Rectal smooth muscle tissue (tissue), 1 donor: ENCODE measurements around the gene PAF1.

Experiments
- H3K27ac ChIP-seq: one replicate; pipeline ENCODE4 v1.7.0; 2013; ENCODE audit warnings: low read depth, low read length, inconsistent platforms
- H3K27me3 ChIP-seq: one replicate; pipeline ENCODE4 v1.7.0; 2013; ENCODE audit warnings: low read length; ENCODE audit not compliant: control insufficient read depth, insufficient read depth
- H3K36me3 ChIP-seq: one replicate; pipeline ENCODE4 v1.7.0; 2013; ENCODE audit warnings: low read length; ENCODE audit not compliant: control insufficient read depth, insufficient read depth
- H3K4me1 ChIP-seq: one replicate; pipeline ENCODE4 v1.7.0; 2013; ENCODE audit warnings: low read length; ENCODE audit not compliant: control insufficient read depth, insufficient read depth
- H3K4me3 ChIP-seq: one replicate; pipeline ENCODE4 v1.7.0; 2013; ENCODE audit warnings: low read length
- H3K9ac ChIP-seq: one replicate; pipeline ENCODE4 v1.7.0; 2013; ENCODE audit warnings: low read length

Gene PAF1

DNA sequence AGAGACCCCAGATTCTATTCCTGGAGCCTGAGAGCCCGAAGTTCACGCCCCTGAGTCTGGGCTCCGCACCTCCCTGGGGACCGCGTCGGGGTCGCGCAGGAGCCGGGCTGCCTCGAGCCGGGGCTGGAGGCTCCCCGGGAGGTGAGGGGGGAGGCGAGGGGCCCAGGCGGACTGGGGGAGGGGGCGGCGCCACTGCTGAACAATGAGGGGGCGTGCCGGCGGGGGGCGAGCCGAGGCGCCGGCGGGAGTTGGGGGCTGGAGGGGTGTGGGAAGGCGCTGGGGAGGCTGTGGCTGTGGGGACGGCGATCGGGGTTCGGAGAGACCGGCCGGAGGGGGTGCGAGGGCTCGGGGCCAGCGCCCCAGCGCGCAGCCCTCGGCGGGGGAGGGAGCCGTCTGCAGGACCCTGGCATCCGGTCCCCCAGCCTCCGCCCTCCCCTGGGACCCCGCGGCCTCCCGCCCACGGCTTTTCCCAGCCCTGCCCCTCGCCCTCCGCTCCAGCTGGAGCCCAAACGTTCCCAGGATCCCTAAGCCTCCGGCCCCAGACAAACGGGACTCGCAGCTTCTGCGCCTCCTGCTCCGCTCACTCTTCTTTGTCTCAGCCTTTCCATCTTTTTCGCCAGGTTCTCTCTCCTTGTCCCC lies 22.5 kb upstream of the PAF1 start:
- Histone ChIP-seq H3K27me3 (no peaks in the 10 kb centered on the region), H3K4me1 (peaks cover 37% of the 10 kb centered on the region), H3K4me3 (peak overlapping the region; percentile 79), H3K27ac (peak overlapping the region; percentile 100), H3K36me3 (peaks cover 6% of the 10 kb centered on the region), H3K9ac (peak overlapping the region; percentile 88)

DNA sequence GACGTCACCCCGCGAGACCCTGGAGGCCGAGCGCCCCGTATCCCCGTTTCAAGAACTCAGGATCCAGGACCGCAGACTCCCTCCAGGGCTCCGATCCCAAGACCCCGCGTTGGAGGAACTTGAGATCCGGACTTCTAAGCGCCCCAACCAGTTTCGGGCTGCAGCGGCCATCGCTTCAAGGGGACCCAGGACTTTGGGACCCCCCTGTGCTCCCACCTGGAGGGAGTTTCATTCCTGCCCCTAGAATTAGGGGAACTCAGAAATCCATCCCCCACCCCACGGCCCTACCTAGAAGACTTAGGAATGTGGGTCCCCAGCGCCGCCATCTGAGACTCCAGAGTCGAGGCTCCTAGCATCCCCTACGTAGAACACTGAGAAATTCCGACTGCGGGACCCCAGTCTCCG lies 22.0 kb upstream of the PAF1 start:
- peaks cover 37% of the 10 kb centered on the region for H3K4me1 ChIP-seq
- H3K4me3 ChIP-seq, result peak overlapping the region; percentile 79
- H3K27me3 ChIP-seq, result no peaks in the 10 kb centered on the region
- H3K9ac ChIP-seq, result peak overlapping the region; percentile 88
- H3K36me3 ChIP-seq, result peaks cover 12% of the 10 kb centered on the region
- H3K27ac ChIP-seq, result peak overlapping the region; percentile 100

DNA sequence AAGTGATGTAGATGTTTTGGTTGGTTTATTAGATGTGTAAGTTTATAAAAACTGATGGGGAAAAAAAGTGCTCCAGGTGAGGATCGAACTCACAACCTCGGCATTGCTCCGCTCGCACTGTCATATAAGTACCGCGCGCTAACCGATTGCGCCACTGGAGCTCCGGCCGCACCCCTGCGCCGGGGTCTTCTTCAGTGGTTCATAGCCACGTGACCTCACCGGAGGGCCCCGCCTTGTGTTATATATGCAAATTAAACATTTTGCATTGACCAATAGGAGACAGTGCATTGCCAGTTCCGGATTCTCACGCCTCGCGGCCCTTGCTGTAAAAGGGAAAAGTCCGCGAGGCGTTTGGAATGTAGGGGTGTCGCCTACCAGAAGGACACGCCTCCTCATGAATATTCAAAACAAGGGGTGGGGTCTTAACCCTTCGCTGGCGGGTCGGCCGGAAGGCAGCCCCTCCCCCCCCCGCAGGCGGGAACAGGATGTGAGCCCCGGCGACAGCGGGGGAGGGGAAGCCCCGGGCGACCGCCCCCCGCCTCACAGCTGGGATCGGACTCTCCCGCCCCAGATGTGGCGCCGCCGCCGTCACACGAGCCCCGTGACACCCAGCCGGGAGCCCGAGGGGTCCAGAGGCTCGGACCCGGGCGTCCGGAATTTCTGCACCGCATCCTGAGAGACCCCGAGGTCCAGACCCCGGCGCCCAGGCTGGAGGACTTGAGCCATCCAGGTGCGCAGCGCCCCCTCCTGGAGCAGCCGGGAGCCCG lies 21.4 kb upstream of the PAF1 start, which contains the start of gene PLEKHG2:
Gene PLEKHG2, plus strand, starts transcription at position 570 of the 767 bp plus-strand sequence. CDS start 1,418 bp downstream, outside the sequence.
- peaks cover 37% of the 10 kb centered on the region for H3K4me1 ChIP-seq
- no peaks in the 10 kb centered on the region for H3K27me3 ChIP-seq

DNA sequence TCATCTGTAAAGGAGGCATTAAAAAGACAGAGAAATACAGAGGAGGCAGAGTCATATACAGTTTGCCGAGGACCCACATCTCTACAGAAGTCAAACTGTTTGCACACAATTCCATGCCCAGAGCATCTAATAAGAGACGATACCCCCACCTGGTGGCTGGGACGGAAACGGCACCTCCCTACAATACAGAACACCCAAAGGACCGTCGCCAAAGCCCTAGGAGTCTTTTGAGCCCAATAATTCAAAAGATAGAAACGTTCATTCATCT lies 20.9 kb upstream of the PAF1 start:
- peak overlapping the region; percentile 83 for H3K4me3 ChIP-seq
- peaks cover 37% of the 10 kb centered on the region for H3K4me1 ChIP-seq
- H3K27ac ChIP-seq, result peak overlapping the region; percentile 100
- H3K36me3 ChIP-seq, result peaks cover 21% of the 10 kb centered on the region
- no peaks in the 10 kb centered on the region for H3K27me3 ChIP-seq
- no peak overlapping the region for H3K9ac ChIP-seq

More for the DNA sequence above, 21.4 kb upstream of the PAF1 start, which contains the start of gene PLEKHG2:
- peak within 1 kb of the TSS; percentile 100 for H3K27ac ChIP-seq
- peak within 1 kb of the TSS; percentile 88 for H3K9ac ChIP-seq
- H3K4me3 ChIP-seq, result peak within 1 kb of the TSS; percentile 83
- H3K36me3 ChIP-seq, result peaks cover 16% of the 10 kb centered on the region

DNA sequence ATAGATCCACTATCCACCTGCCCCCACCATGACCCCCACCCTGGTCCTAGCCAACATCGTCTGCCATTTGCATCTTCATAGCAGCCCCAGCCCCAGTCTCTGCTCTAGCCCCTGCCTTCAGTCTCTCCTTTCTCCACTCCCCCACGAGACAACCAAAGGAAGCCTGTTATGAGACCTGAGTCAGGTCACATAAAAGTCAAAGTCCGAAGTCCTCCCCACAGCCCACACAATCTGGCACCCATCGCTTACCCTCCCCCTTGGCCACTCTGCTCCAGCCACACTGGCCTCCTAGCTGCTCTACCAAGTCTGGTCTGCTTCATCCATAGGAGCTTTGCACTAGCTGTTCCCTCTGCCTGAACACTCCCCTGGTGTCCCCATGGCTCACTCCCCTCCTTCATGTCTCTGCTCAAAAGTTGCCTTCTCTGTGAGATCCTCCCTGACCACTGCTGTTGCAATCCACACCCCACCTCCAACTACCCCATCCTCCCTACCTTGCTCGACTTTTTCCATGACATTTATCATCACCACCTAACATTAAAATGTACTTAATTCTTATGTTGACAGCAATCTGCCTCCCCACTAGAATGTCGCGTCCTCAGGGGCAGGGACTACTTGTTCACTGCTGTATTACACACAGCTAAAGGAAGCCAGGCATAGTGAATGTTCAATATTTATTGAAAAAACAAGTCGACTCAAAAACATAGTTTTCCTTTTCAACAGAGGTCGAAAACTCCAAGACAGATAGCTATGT lies 20.4 kb upstream of the PAF1 start:
- Histone ChIP-seq H3K4me3 (peak overlapping the region; percentile 83), H3K9ac (peak overlapping the region; percentile 99), H3K27me3 (no peaks in the 10 kb centered on the region), H3K36me3 (peaks cover 22% of the 10 kb centered on the region), H3K27ac (peak overlapping the region; percentile 100), H3K4me1 (peaks cover 37% of the 10 kb centered on the region)

DNA sequence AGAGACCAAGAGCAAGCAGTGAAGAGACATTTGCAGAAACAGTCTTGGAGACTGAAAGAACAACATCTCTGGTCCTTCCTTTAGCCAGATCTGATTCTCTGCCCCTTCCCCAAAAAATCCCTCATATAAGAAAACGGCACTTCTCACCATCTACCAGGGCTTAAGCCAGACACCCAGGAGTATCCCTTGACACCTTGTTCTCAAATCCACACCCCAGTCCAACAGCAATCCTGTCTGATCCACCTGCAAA lies 19.9 kb upstream of the PAF1 start:
- H3K36me3 ChIP-seq, result peaks cover 22% of the 10 kb centered on the region
- H3K27ac ChIP-seq, result peak overlapping the region; percentile 100
- H3K27me3 ChIP-seq, result no peaks in the 10 kb centered on the region
- peaks cover 36% of the 10 kb centered on the region for H3K4me1 ChIP-seq
- peak overlapping the region; percentile 99 for H3K9ac ChIP-seq
- H3K4me3 ChIP-seq, result peak overlapping the region; percentile 83

DNA sequence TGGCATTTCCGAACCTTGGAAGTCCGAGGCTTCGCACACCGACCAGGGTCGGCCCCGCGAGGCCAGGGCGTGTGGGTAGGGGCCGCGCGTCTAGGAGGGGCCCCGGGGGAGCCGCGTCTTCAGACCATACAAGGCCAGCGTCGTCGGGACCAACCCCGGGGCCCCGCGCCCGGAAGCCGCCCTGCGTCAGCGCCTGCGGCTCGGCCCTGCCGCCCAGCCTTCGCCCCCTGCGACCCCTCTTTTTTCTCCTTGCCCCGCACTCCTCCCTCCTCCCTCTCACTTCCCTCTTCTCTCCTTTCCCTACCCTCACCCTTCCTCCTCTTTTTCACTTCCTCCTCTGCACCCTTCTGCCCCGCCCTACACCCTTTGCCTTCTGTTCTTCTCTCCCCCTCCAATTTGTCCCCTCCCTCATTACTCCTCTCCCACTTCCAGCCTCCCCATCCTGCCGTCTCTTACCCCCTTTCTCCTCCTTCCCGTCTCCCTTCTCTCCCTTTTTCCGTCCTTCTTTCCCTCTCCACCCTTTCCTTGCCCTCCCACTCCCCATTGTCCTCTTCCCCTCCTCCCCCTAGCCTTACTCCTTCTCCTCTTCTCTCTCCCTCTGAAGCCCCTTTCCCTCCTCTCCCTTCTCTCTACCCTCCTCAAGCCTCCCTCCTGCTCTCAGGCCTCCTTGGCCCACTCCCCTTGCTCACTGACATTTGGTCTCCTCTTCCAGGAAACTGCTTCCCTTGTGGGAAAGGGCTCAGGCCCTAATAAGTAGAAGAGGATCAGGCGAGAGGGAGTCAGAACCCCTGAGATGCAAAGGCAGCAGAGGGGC lies 19.3 kb upstream of the PAF1 start:
- H3K4me1 ChIP-seq, result peaks cover 33% of the 10 kb centered on the region
- peak overlapping the region; percentile 100 for H3K27ac ChIP-seq
- peak overlapping the region; percentile 99 for H3K9ac ChIP-seq
- H3K27me3 ChIP-seq, result no peaks in the 10 kb centered on the region
- H3K4me3 ChIP-seq, result peak overlapping the region; percentile 83
- peaks cover 22% of the 10 kb centered on the region for H3K36me3 ChIP-seq

DNA sequence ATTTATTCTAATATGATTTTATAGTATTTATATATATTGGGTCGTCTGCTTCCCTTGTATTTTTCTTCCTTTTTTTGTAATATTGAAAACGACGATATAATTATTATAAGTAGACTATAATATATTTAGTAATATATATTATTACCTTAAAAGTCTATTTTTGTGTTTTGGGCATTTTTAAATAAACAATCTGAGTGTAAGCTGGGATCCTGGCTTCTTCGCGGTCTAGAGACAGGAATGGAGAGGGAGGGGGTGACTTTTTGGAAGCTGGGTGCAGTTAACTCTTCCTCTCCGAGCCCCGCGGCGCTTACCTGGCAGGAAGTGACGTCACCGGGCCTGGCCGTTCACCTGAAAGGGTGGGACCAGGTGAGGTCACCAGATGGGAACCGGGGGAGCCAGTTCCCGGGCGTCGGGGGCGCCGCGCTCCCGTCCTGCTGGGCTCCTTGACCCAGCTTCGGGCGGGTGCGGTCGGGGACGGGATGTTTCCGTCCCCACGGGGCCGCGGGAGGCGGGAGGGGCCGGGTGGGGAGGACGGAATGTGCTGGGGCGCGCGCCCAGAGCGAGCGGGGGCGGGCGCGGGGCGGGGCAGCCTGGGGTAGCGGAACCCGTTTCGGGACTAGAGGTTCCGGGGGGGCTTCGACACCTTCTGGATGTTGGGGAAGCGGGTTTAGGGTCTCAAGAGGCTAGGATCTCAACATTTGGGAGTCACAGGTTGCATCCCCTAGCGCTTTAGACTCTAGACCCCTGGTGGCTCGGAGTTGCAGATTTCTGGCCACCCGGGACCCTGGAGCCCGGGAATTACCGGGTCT lies 18.5 kb upstream of the PAF1 start:
- H3K4me1 ChIP-seq, result peaks cover 24% of the 10 kb centered on the region
- peak overlapping the region; percentile 99 for H3K9ac ChIP-seq
- H3K36me3 ChIP-seq, result peaks cover 22% of the 10 kb centered on the region
- no peaks in the 10 kb centered on the region for H3K27me3 ChIP-seq
- H3K27ac ChIP-seq, result peak overlapping the region; percentile 100
- H3K4me3 ChIP-seq, result peak overlapping the region; percentile 98

DNA sequence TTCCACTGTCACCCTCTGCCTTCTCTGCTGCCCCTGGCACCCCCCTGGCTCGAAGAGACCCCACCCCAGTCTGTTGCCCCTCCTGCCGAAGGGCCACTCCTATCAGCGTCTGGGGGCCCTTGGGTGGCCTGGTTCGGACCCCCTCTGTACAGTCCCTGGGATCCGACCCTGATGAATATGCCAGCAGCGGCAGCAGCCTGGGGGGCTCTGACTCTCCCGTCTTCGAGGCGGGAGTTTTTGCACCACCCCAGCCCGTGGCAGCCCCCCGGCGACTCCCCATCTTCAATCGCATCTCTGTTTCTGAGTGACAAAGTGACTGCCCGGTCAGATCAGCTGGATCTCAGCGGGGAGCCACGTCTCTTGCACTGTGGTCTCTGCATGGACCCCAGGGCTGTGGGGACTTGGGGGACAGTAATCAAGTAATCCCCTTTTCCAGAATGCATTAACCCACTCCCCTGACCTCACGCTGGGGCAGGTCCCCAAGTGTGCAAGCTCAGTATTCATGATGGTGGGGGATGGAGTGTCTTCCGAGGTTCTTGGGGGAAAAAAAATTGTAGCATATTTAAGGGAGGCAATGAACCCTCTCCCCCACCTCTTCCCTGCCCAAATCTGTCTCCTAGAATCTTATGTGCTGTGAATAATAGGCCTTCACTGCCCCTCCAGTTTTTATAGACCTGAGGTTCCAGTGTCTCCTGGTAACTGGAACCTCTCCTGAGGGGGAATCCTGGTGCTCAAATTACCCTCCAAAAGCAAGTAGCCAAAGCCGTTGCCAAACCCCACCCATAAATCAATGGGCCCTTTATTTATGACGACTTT lies 17.7 kb upstream of the PAF1 start:
- Histone ChIP-seq H3K4me3 (peak overlapping the region; percentile 98), H3K9ac (peak overlapping the region; percentile 98), H3K36me3 (peaks cover 22% of the 10 kb centered on the region), H3K4me1 (peaks cover 21% of the 10 kb centered on the region), H3K27ac (peak overlapping the region; percentile 100), H3K27me3 (no peaks in the 10 kb centered on the region)

DNA sequence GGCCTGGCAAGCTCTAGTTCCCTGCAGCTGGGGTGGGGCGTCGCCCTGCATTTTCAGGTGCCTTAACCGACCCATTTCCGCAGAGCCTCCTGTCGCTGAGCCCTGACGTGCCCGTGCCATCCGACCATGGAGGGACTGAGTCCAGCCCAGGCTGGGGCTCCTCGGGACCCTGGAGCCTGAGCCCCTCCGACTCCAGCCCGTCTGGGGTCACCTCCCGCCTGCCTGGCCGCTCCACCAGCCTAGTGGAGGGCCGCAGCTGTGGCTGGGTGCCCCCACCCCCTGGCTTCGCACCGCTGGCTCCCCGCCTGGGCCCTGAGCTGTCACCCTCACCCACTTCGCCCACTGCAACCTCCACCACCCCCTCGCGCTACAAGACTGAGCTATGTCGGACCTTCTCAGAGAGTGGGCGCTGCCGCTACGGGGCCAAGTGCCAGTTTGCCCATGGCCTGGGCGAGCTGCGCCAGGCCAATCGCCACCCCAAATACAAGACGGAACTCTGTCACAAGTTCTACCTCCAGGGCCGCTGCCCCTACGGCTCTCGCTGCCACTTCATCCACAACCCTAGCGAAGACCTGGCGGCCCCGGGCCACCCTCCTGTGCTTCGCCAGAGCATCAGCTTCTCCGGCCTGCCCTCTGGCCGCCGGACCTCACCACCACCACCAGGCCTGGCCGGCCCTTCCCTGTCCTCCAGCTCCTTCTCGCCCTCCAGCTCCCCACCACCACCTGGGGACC lies 16.9 kb upstream of the PAF1 start:
- Histone ChIP-seq H3K9ac (peak overlapping the region; percentile 98), H3K27me3 (no peaks in the 10 kb centered on the region), H3K4me1 (peaks cover 21% of the 10 kb centered on the region), H3K4me3 (peak overlapping the region; percentile 98), H3K27ac (peak overlapping the region; percentile 100), H3K36me3 (peaks cover 22% of the 10 kb centered on the region)

DNA sequence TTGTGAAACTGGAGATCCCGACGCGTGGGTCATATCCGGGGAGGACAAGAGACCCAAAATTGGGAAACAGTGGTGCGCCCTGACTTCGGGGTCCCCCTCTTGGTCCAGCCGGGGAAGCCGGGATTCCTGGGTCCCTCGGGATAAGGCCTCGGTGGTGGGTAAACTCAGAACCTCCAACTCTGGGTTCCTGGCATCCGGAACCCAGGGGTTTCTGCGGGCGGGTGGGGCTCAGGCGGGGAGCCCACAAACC lies 16.4 kb upstream of the PAF1 start:
- Histone ChIP-seq H3K27me3 (no peaks in the 10 kb centered on the region), H3K4me1 (peaks cover 22% of the 10 kb centered on the region)

More for the DNA sequence above, 16.4 kb upstream of the PAF1 start:
- Histone ChIP-seq H3K27ac (peak overlapping the region; percentile 100), H3K4me3 (peak overlapping the region; percentile 98), H3K36me3 (peaks cover 22% of the 10 kb centered on the region), H3K9ac (peak overlapping the region; percentile 98)
